ENCODE measurements around the gene RHOXF1. TPM values are rescaled to one million over a fixed set of nuclear protein-coding genes. Genes with fewer than 3 reads are reported as not detected.
"Not testable (repeated sequence)": the region's sequence is repeated elsewhere in the genome, so short reads cannot be mapped to it uniquely, and the experiment has no call there.

RHOXF1 gene
- total RNA-seq, 1 experiment from 2014 or later = not detected

DNA sequence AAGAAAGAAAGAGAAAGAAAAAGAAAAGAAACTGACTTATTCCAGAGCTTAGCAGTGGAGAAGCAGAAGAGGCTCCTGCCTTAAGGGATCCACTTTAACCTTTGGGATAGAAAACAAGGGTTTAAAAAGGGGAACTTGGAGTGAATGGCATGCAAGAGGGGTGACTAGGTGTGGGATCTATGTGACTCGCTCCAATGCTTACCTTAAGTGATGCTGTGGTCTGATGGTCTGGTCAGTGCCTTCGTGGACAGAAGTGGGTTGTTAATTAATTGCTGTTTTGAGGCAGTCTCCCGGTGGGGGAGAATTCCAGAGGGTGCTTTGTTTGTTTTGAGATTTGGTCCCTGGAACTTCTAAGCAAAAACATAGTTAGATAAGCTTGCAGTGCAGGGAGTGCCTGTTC, 21.1 kb upstream of the RHOXF1 start:
- Mint-ChIP-seq H3K4me3 (ENCODE audit: low read depth, unreplicated experiment) (no peak overlapping the region), H3K27ac (ENCODE audit: unreplicated experiment) (no peak overlapping the region), H3K4me1 (ENCODE audit: low read depth, unreplicated experiment) (no peaks in the 10 kb centered on the region), H3K36me3 (ENCODE audit: insufficient read depth, unreplicated experiment) (no peaks in the 10 kb centered on the region), H3K9me3 (ENCODE audit: low read depth, unreplicated experiment) (no peaks in the 10 kb centered on the region), H3K27me3 (ENCODE audit: unreplicated experiment) (no peaks in the 10 kb centered on the region)
- no peak for DNase-seq
- intact Hi-C loops (cut with micrococcal nuclease; ENCODE audit: unreplicated experiment) = no loop called here
- no TSS peak for BruUV-seq (replicated peaks)
- CTCF ChIA-PET = interaction anchor here (0.8 kb wide), 1 partner anchor 77 kb away, joined by 3 read pairs; no protein-coding TSS in a partner anchor
- TF ChIP-seq, protein P1, sequence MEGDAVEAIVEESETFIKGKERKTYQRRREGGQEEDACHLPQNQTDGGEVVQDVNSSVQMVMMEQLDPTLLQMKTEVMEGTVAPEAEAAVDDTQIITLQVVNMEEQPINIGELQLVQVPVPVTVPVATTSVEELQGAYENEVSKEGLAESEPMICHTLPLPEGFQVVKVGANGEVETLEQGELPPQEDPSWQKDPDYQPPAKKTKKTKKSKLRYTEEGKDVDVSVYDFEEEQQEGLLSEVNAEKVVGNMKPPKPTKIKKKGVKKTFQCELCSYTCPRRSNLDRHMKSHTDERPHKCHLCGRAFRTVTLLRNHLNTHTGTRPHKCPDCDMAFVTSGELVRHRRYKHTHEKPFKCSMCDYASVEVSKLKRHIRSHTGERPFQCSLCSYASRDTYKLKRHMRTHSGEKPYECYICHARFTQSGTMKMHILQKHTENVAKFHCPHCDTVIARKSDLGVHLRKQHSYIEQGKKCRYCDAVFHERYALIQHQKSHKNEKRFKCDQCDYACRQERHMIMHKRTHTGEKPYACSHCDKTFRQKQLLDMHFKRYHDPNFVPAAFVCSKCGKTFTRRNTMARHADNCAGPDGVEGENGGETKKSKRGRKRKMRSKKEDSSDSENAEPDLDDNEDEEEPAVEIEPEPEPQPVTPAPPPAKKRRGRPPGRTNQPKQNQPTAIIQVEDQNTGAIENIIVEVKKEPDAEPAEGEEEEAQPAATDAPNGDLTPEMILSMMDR (IDR thresholded peaks at IDR 0.05; ENCODE audit: unreplicated experiment) = no peak

DNA sequence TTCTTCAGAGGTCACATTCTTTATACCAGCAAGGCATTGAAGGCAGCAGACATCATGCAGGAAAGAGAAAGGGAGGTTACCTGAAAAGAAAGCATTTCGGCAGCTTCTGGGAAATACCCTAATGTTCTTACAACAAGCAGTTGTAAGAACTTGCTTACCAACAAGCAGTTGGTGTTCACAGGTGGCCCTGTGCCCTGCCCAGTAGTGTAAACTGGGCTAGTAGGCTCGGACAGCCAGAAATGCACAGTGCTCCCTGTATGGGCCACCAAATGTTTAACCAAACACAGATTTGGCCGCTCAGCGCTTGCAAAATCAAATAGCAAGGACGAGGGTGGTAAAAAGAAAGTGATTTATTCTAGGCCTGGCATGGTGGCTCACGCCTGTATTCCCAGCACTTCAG, 20.4 kb upstream of the RHOXF1 start:
- H3K27ac Mint-ChIP-seq (ENCODE audit: unreplicated experiment) = no peak overlapping the region
- no peaks in the 10 kb centered on the region for H3K4me1 Mint-ChIP-seq (ENCODE audit: low read depth, unreplicated experiment)
- no peaks in the 10 kb centered on the region for H3K9me3 Mint-ChIP-seq (ENCODE audit: low read depth, unreplicated experiment)
- no peak overlapping the region for H3K4me3 Mint-ChIP-seq (ENCODE audit: low read depth, unreplicated experiment)
- intact Hi-C loops (cut with micrococcal nuclease; ENCODE audit: unreplicated experiment) = no loop called here
- CTCF ChIA-PET = no interaction called here
- TF ChIP-seq, protein P1 (IDR thresholded peaks at IDR 0.05; ENCODE audit: unreplicated experiment) = no peak
- H3K27me3 Mint-ChIP-seq (ENCODE audit: unreplicated experiment) = no peaks in the 10 kb centered on the region
- no peak for DNase-seq
- H3K36me3 Mint-ChIP-seq (ENCODE audit: insufficient read depth, unreplicated experiment) = no peaks in the 10 kb centered on the region
- BruUV-seq (replicated peaks) = no TSS peak

DNA sequence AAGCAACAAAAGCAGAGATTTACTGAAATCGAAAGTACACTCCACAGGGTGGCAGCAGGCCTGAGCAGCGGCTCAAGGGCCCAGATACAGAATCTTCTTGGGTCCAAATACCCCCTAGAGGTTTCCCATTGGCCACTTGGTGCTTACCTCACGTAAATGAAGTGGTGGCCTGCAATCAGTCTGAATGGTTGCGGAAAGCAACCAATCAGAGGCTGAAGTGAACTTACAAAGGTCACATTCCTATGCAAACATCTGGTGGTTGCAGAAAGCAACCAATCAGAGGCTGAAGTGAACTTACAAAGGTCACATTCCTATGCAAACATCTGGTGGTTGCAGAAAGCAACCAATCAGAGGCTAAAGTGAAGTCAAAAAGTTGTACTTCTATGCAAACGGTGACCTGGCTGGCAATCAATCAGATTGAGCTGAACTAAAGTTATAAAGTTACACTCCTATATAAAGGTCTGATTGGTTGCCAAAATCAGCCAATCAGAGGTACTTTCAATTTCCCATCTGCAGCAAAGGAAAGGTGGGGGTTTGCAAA, 12.7 kb upstream of the RHOXF1 start:
- CTCF ChIA-PET; H3K4me1 Mint-ChIP-seq (ENCODE audit: low read depth, unreplicated experiment); DNase-seq; H3K27me3 Mint-ChIP-seq (ENCODE audit: unreplicated experiment); H3K27ac Mint-ChIP-seq (ENCODE audit: unreplicated experiment); intact Hi-C loops (cut with micrococcal nuclease; ENCODE audit: unreplicated experiment); BruUV-seq (replicated peaks); H3K4me3 Mint-ChIP-seq (ENCODE audit: low read depth, unreplicated experiment); H3K36me3 Mint-ChIP-seq (ENCODE audit: insufficient read depth, unreplicated experiment); H3K9me3 Mint-ChIP-seq (ENCODE audit: low read depth, unreplicated experiment): not testable (repeated sequence)

DNA sequence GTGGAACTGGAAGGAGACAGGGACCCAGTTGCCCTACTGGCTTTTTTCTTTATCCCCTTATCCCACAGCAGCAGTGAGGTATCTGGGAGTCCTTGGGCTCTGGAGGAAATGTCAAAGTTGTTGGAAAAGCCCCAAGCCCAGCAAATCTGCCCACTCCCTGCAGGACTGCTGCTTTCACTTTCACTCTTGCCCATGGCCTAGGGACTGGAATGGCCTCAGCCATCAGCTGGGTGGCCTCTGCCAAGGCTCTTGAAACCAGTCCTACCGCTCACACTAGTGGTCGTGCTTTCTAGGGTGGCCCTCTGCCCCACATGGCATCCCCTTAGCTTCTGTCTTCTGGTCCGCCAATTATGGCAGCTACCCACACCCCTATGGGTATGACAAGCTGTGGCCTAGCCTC, 9.7 kb upstream of the RHOXF1 start:
- DNase-seq = no peak
- no peaks in the 10 kb centered on the region for H3K27me3 Mint-ChIP-seq (ENCODE audit: unreplicated experiment)
- H3K36me3 Mint-ChIP-seq (ENCODE audit: insufficient read depth, unreplicated experiment) = no peaks in the 10 kb centered on the region
- no peak overlapping the region for H3K27ac Mint-ChIP-seq (ENCODE audit: unreplicated experiment)
- BruUV-seq (replicated peaks) = no TSS peak
- H3K9me3 Mint-ChIP-seq (ENCODE audit: low read depth, unreplicated experiment) = no peaks in the 10 kb centered on the region
- intact Hi-C loops (cut with micrococcal nuclease; ENCODE audit: unreplicated experiment) = no loop called here
- no peaks in the 10 kb centered on the region for H3K4me1 Mint-ChIP-seq (ENCODE audit: low read depth, unreplicated experiment)
- CTCF ChIA-PET = interaction anchor here (0.6 kb wide), 1 partner anchor 1310 kb away, joined by 4 read pairs; no protein-coding TSS in a partner anchor
- H3K4me3 Mint-ChIP-seq (ENCODE audit: low read depth, unreplicated experiment) = no peak overlapping the region
- TF ChIP-seq, protein P1 (IDR thresholded peaks at IDR 0.05; ENCODE audit: unreplicated experiment) = no peak

DNA sequence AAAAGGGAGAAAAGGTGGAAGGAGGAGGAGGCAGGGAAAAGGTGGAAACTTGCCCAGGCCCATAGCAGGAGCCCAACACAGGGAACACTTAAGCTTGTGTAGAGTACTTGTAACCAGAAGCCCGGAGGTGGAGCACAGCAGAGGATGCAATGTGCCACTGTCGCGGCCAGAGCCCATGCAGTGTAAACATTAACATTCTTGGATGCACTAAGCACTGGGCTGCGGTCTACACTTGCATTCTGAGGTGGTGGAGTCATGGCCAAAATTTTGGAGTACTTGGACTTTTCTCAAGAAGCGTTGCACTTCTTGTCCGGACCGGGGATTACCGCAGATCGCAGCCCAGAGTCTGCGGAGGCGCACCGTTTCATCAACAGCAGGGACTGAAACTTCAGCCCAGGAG, 4.5 kb upstream of the RHOXF1 start:
- intact Hi-C loops (cut with micrococcal nuclease; ENCODE audit: unreplicated experiment) = no loop called here
- no peaks in the 10 kb centered on the region for H3K4me1 Mint-ChIP-seq (ENCODE audit: low read depth, unreplicated experiment)
- no TSS peak for BruUV-seq (replicated peaks)
- no peaks in the 10 kb centered on the region for H3K9me3 Mint-ChIP-seq (ENCODE audit: low read depth, unreplicated experiment)
- CTCF ChIA-PET = interaction anchor here (0.5 kb wide), 1 partner anchor 645 kb away, joined by 4 read pairs; no protein-coding TSS in a partner anchor
- no peaks in the 10 kb centered on the region for H3K36me3 Mint-ChIP-seq (ENCODE audit: insufficient read depth, unreplicated experiment)
- TF ChIP-seq, protein P1 (IDR thresholded peaks at IDR 0.05; ENCODE audit: unreplicated experiment) = no peak
- no peak overlapping the region for H3K27ac Mint-ChIP-seq (ENCODE audit: unreplicated experiment)
- H3K27me3 Mint-ChIP-seq (ENCODE audit: unreplicated experiment) = peaks cover 16% of the 10 kb centered on the region
- no peak for DNase-seq
- no peak overlapping the region for H3K4me3 Mint-ChIP-seq (ENCODE audit: low read depth, unreplicated experiment)

All from Calu3 (cell line).